ENCODE measurements around the gene CHST11. TPM values are rescaled to one million over a fixed set of nuclear protein-coding genes. Genes with fewer than 3 reads are reported as not detected.

Gene CHST11
- total and polyA plus RNA-seq, 9 of the 15 experiments (the other 6 are each of a cell fraction or from before 2014, with no cell fraction given): 2.3 to 38.7 (median 15.0) TPM

GRCh38 chr12:104600036-104600712, 143.4 kb downstream of the CHST11 start (continued):
- no peak for TF ChIP-seq CHD7 (IDR thresholded peaks at IDR 0.05; ENCODE audit: low read depth, low read length)
- TF ChIP-seq ZNF592 (IDR thresholded peaks at IDR 0.05): peak; percentile 60; the same call in 1 of the 2 replicates
- peak in 1 of 2 experiments; percentile 24; a peak in 1 of 4 replicates for TF ChIP-seq RCOR1 (IDR thresholded peaks at IDR 0.05; ENCODE audit: borderline replicate concordance in 1 of 2, low read depth in 2 of 2, low read length in 2 of 2)
- TF ChIP-seq JUND (IDR thresholded peaks at IDR 0.05; ENCODE audit: borderline replicate concordance, low read depth, low read length): 0 out of 2 replicates have a peak, but pooled peaks have one; percentile 18
- TF ChIP-seq JUND (tag; IDR thresholded peaks at IDR 0.05; ENCODE audit: borderline replicate concordance, low read depth, low read length): no peak; the same call in 2 of the 3 replicates
- no peak for TF ChIP-seq MAZ (CRISPR knock-in tag; conservative IDR thresholded peaks at IDR 0.05 in 1 of 2, IDR thresholded peaks at IDR 0.05 in 1 of 2)
- TF ChIP-seq L3MBTL2 (IDR thresholded peaks at IDR 0.05): 0 out of 2 replicates have a peak, but pooled peaks have one; percentile 35
- no peak for TF ChIP-seq C11orf30 (IDR thresholded peaks at IDR 0.05; ENCODE audit: low read depth)
- no peak for TF ChIP-seq ID3 (CRISPR knock-in tag; IDR thresholded peaks at IDR 0.05)
- 0 out of 2 replicates have a peak, but pooled peaks have one; percentile 12 for TF ChIP-seq ID3 (tag; IDR thresholded peaks at IDR 0.05)
- no peak for TF ChIP-seq CBFA2T2 (conservative IDR thresholded peaks at IDR 0.05)
